ENCODE data around the gene NPAS3.

The NPAS3 gene

DNA sequence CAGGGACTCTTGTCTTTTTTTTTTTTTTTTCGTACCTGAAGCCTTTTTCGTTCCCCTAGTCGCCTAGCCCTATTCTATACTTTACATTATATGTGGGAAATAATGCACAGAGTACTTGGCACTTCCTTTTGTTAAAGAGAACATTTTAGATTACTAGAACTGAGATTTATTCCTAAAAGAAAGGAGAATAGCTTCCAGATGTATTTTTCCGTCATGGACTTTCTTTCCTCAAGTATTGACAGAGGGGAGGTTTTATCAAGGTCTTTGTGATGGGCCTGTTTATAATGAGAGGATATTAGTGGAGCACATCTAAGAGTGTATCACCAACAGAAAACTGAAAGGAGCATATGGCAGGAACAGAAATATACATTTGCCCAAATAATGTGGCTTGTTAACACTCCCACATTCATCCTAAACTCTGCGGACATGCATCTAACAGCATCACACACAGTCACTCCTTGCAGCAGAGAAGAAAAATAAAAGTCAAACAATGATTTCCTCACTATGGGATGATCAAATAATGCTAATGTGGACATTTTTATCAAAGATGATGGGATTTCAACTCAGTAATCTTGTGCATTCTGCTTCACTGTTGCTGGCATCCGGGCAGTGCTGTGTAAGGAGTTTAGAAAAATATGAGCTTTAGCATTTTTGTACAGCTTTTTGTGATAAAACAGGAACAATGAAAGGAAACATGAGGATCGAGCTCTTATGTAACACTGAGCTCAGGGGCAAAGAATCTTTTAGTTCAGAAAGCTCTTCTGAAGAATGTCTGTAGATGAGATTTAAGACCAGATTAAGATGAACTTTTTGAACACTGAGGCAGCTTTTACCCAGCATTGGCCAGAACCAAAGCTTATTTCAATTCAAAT is 829.1 kb downstream of the NPAS3 start:
- no peaks in the 10 kb centered on the region for H3K9me3 ChIP-seq
- DNase-seq (ENCODE audit: low spot score in 2 of 2) = no peak
- no peak overlapping the region for H3K4me3 ChIP-seq
- no peaks in the 10 kb centered on the region for H3K36me3 ChIP-seq (replicated peaks)
- peaks cover 19% of the 10 kb centered on the region for H3K4me1 ChIP-seq
- no peaks in the 10 kb centered on the region for H3K27me3 ChIP-seq (ENCODE audit: low read depth)
- in situ Hi-C loops (cut with MboI; ENCODE audit: low sequenced_read_pairs) = no loop called here

DNA sequence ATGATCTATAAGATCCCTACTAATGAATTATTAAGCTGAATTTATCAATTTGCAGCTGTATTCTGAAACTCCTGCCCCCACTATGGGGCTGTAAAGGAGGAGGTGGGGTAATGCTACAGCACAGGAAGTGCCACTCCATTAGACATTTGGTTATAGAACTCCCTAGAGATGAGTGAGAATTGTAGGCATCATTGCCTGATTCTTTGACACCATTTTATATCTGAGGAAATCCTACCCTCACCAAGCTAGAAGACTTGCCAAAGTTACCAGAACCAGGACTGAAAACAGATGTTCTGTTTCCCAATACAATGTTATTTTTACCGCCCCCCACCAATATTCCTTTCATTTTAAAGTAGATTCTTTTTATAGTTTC is 829.8 kb downstream of the NPAS3 start:
- H3K4me1 ChIP-seq = peaks cover 19% of the 10 kb centered on the region
- H3K27me3 ChIP-seq (ENCODE audit: low read depth) = no peaks in the 10 kb centered on the region
- H3K9me3 ChIP-seq = no peaks in the 10 kb centered on the region
- in situ Hi-C loops (cut with MboI; ENCODE audit: low sequenced_read_pairs) = no loop called here
- H3K4me3 ChIP-seq = no peak overlapping the region
- no peak for DNase-seq (ENCODE audit: low spot score in 2 of 2)
- no peaks in the 10 kb centered on the region for H3K36me3 ChIP-seq (replicated peaks)

GRCh38 chr14:33773205-33774030 is 834.7 kb downstream of the NPAS3 start:
- in situ Hi-C loops (cut with MboI; ENCODE audit: low sequenced_read_pairs) = no loop called here
- DNase-seq (ENCODE audit: low spot score in 2 of 2) = no peak
- Histone ChIP-seq H3K4me3 (no peak overlapping the region), H3K4me1 (peaks cover 21% of the 10 kb centered on the region), H3K27me3 (ENCODE audit: low read depth) (no peaks in the 10 kb centered on the region), H3K9me3 (no peaks in the 10 kb centered on the region), H3K36me3 (replicated peaks) (no peaks in the 10 kb centered on the region)

GRCh38 chr14:33774161-33774560 is 835.5 kb downstream of the NPAS3 start:
- in situ Hi-C loops (cut with MboI; ENCODE audit: low sequenced_read_pairs) = no loop called here
- Histone ChIP-seq H3K4me1 (peaks cover 25% of the 10 kb centered on the region), H3K9me3 (no peaks in the 10 kb centered on the region), H3K4me3 (no peak overlapping the region), H3K27me3 (ENCODE audit: low read depth) (no peaks in the 10 kb centered on the region), H3K36me3 (replicated peaks) (no peaks in the 10 kb centered on the region)
- DNase-seq (ENCODE audit: low spot score in 2 of 2) = no peak

- in situ Hi-C loops (cut with MboI; ENCODE audit: low sequenced_read_pairs) = loop anchor here (25.0 kb wide), 1 partner anchor 1063 kb away; no protein-coding TSS in a partner anchor
- DNase-seq (ENCODE audit: low spot score in 2 of 2) = no peak
- H3K9me3 ChIP-seq = no peaks in the 10 kb centered on the region
- peaks cover 25% of the 10 kb centered on the region for H3K4me1 ChIP-seq
- no peak overlapping the region for H3K4me3 ChIP-seq
- no peaks in the 10 kb centered on the region for H3K27me3 ChIP-seq (ENCODE audit: low read depth)
- H3K36me3 ChIP-seq (replicated peaks) = no peaks in the 10 kb centered on the region
These were observed 836.2 kb downstream of the NPAS3 start for GRCh38 chr14:33774723-33775470.

DNA sequence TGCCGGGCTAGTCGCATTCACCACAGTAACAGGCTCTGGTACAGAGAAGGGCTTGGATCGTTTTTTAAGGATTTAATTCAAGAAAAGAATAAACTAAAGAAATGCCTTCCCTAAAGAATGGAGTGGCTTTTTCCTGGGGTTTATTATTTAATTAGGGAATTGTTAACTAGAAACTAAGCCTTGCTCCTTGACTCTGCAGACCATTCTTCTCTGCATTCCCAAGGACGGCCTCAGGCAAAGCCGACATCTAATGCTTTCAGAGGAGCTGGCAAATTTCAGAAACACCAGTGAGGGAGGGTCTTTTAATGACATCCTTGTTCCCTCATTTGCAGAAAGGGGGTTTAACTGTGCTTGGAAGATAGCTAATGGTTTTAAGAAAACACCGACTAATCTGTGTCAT is 838.2 kb downstream of the NPAS3 start:
- Histone ChIP-seq H3K27me3 (ENCODE audit: low read depth) (no peaks in the 10 kb centered on the region), H3K36me3 (replicated peaks) (no peaks in the 10 kb centered on the region), H3K4me3 (no peak overlapping the region), H3K9me3 (no peaks in the 10 kb centered on the region), H3K4me1 (peaks cover 36% of the 10 kb centered on the region)
- in situ Hi-C loops (cut with MboI; ENCODE audit: low sequenced_read_pairs) = loop anchor here (25.0 kb wide), 1 partner anchor 1065 kb away; no protein-coding TSS in a partner anchor
- peak; percentile 78 to 95 for DNase-seq (ENCODE audit: low spot score in 2 of 2)

GRCh38 chr14:33777681-33778080 is 839.0 kb downstream of the NPAS3 start:
- no peak overlapping the region for H3K4me3 ChIP-seq
- peaks cover 45% of the 10 kb centered on the region for H3K4me1 ChIP-seq
- DNase-seq (ENCODE audit: low spot score in 2 of 2) = peak; percentile 65 to 89
- in situ Hi-C loops (cut with MboI; ENCODE audit: low sequenced_read_pairs) = loop anchor here (25.0 kb wide), 1 partner anchor 1065 kb away; no protein-coding TSS in a partner anchor
- no peaks in the 10 kb centered on the region for H3K9me3 ChIP-seq
- H3K36me3 ChIP-seq (replicated peaks) = no peaks in the 10 kb centered on the region
- H3K27me3 ChIP-seq (ENCODE audit: low read depth) = no peaks in the 10 kb centered on the region

DNA sequence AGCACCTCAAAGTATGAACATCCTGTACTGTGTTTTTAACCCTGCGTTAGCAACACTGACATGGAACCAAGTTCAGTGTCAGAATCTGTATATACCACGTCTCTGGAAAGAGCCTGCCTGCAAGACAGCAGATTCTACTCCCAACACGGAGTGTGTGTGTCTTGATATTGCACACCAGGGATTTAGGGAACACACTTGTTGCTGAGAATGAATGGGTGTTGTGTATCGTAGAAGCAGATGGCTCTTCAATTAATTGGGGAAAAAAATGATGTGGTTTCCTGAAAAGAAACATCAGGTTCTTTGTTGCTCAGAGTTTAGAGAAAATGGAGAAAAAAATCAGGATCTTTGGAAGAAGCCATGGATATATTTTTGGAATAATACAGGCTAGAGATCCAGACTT is 841.4 kb downstream of the NPAS3 start:
- no peaks in the 10 kb centered on the region for H3K27me3 ChIP-seq (ENCODE audit: low read depth)
- H3K36me3 ChIP-seq (replicated peaks) = no peaks in the 10 kb centered on the region
- H3K4me1 ChIP-seq = peaks cover 59% of the 10 kb centered on the region
- DNase-seq (ENCODE audit: low spot score in 2 of 2) = no peak
- H3K4me3 ChIP-seq = no peak overlapping the region
- in situ Hi-C loops (cut with MboI; ENCODE audit: low sequenced_read_pairs) = loop anchor here (25.0 kb wide), 1 partner anchor 1068 kb away; no protein-coding TSS in a partner anchor
- H3K9me3 ChIP-seq = no peaks in the 10 kb centered on the region

DNA sequence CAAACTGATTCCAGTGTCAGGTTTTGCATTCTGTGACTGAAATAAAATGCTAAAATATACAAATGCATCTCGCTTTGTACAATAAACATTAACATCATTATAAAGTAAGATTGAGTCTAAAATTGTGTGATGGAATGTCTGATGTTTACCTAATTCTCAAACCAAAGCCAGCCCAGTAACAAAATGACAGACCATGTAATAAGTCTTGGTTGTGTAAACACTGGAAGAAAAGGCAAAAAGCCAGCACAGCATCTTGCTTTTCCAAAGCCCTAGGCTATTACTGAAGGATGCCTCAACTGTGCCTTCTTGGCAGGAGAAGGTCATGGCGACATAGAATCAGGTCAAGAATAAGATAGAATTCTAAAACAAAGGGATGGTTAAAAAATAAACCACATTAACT is 842.6 kb downstream of the NPAS3 start:
- no peak for DNase-seq (ENCODE audit: low spot score in 2 of 2)
- in situ Hi-C loops (cut with MboI; ENCODE audit: low sequenced_read_pairs) = loop anchor here (25.0 kb wide), 1 partner anchor 1069 kb away; no protein-coding TSS in a partner anchor
- Histone ChIP-seq H3K9me3 (no peaks in the 10 kb centered on the region), H3K27me3 (ENCODE audit: low read depth) (no peaks in the 10 kb centered on the region), H3K4me1 (peaks cover 66% of the 10 kb centered on the region), H3K36me3 (replicated peaks) (no peaks in the 10 kb centered on the region), H3K4me3 (no peak overlapping the region)

DNA sequence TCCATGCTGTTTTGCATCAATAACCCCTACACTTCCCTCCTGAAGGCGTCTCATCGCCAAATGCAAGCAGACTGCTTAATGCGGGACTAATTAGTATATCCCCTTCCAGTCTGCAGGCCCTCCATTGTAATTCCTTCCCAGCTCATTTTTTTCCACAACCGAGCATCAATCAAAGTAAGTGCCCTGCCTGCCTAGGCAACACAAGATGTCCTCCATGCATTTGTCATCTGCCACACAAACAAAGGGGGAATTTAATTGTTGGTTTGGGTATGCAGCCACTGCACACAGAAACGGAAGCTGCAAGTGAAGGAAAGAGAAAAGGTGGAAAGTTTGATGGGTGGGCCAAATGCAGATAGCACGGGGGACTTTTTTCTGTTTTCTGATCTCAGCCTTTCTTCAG is 844.2 kb downstream of the NPAS3 start:
- DNase-seq (ENCODE audit: low spot score in 2 of 2) = peak; percentile 69 to 84
- in situ Hi-C loops (cut with MboI; ENCODE audit: low sequenced_read_pairs) = loop anchor here (25.0 kb wide), 1 partner anchor 1071 kb away; no protein-coding TSS in a partner anchor
- Histone ChIP-seq H3K4me1 (peaks cover 67% of the 10 kb centered on the region), H3K36me3 (replicated peaks) (no peaks in the 10 kb centered on the region), H3K4me3 (no peak overlapping the region), H3K9me3 (no peaks in the 10 kb centered on the region), H3K27me3 (ENCODE audit: low read depth) (no peaks in the 10 kb centered on the region)

- no peaks in the 10 kb centered on the region for H3K9me3 ChIP-seq
- H3K36me3 ChIP-seq (replicated peaks) = no peaks in the 10 kb centered on the region
- H3K4me3 ChIP-seq = no peak overlapping the region
- in situ Hi-C loops (cut with MboI; ENCODE audit: low sequenced_read_pairs) = loop anchor here (25.0 kb wide), 1 partner anchor 1074 kb away; no protein-coding TSS in a partner anchor
- peak; percentile 59 to 93 for DNase-seq (ENCODE audit: low spot score in 2 of 2)
- no peaks in the 10 kb centered on the region for H3K27me3 ChIP-seq (ENCODE audit: low read depth)
- peaks cover 58% of the 10 kb centered on the region for H3K4me1 ChIP-seq
These were observed 847.6 kb downstream of the NPAS3 start for GRCh38 chr14:33786091-33786825.

DNA sequence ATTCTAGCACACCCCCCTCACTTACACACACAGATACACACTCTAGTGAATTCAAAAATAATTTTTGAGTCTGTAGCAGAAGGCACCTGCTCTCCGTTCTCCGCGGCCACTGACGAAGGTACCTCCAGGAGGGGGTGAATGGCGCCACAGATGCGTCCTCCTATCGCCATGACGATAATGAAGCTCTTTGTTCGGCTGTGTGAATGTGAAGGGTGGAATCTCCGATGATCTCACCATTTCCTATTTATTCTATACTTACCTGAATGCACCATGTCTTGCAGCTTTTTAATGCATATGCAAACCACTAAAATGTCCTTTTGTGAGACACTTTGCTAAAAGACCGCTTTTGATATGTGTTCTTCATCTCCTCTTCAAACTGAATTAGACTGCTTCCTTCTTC is 849.5 kb downstream of the NPAS3 start:
- peaks cover 44% of the 10 kb centered on the region for H3K4me1 ChIP-seq
- H3K4me3 ChIP-seq = no peak overlapping the region
- no peaks in the 10 kb centered on the region for H3K27me3 ChIP-seq (ENCODE audit: low read depth)
- H3K9me3 ChIP-seq = no peaks in the 10 kb centered on the region
- in situ Hi-C loops (cut with MboI; ENCODE audit: low sequenced_read_pairs) = loop anchor here (25.0 kb wide), 1 partner anchor 1076 kb away; no protein-coding TSS in a partner anchor
- peak; percentile 26 to 37 for DNase-seq (ENCODE audit: low spot score in 2 of 2)
- no peaks in the 10 kb centered on the region for H3K36me3 ChIP-seq (replicated peaks)

All from HAP-1 (cell line).